Measurements from ENCODE around the gene ZCCHC8.
A peak's percentile ranks its signal among the peaks of the same experiment; 100 is the strongest.
"Not testable (repeated sequence)": the region's sequence is repeated elsewhere in the genome, so short reads cannot be mapped to it uniquely, and the experiment has no call there.

ZCCHC8 gene

DNA sequence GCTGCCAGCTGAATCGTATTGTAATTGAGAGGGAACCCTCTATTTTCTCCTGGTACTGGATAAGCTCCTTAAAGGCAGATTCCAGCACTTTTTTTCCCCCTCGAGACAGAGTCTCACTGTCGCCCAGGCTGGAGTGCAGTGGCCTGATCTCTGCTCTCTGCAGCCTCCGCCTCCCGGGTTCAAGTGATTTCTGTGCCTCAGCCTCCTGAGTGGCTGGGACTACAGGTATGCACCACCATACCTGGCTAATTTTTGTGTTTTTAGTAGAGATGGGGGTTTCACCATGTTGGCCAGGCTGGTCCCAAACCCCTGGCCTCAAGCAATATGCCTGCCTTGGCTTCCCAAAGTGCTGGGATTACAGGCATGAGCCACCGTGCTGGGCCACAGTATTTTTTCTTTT, 30.9 kb downstream of the ZCCHC8 start:
- DNase-seq = not testable (repeated sequence)

DNA sequence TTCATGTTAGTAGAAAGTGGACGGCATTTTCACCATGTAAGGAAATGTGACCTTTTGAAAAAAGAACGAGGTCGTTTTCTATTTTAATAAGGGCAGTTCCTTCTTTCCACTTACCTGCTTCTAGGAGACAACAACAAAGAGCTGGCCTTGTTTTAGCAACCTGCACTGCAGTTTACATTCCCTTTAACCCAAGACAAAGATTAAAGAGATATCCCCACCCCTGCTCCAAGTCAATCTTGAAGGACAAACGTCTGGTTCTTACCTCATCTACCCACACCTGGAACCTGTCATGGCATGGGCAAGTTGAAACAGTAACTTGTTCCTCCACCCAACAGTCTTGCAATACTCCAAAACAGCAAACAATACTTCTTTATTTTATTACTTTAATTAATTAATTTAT, 32.7 kb downstream of the ZCCHC8 start:
- no peak for DNase-seq

- DNase-seq = not testable (repeated sequence)
Measured at GRCh38 chr12:122464317-122465042, 36.3 kb downstream of the ZCCHC8 start.

GRCh38 chr12:122460641-122461040, 40.1 kb downstream of the ZCCHC8 start:
- DNase-seq = no peak

- DNase-seq = no peak
Measured at GRCh38 chr12:122460061-122460460, 40.7 kb downstream of the ZCCHC8 start.

- DNase-seq = no peak
Measured at GRCh38 chr12:122459211-122459610, 41.5 kb downstream of the ZCCHC8 start.

DNA sequence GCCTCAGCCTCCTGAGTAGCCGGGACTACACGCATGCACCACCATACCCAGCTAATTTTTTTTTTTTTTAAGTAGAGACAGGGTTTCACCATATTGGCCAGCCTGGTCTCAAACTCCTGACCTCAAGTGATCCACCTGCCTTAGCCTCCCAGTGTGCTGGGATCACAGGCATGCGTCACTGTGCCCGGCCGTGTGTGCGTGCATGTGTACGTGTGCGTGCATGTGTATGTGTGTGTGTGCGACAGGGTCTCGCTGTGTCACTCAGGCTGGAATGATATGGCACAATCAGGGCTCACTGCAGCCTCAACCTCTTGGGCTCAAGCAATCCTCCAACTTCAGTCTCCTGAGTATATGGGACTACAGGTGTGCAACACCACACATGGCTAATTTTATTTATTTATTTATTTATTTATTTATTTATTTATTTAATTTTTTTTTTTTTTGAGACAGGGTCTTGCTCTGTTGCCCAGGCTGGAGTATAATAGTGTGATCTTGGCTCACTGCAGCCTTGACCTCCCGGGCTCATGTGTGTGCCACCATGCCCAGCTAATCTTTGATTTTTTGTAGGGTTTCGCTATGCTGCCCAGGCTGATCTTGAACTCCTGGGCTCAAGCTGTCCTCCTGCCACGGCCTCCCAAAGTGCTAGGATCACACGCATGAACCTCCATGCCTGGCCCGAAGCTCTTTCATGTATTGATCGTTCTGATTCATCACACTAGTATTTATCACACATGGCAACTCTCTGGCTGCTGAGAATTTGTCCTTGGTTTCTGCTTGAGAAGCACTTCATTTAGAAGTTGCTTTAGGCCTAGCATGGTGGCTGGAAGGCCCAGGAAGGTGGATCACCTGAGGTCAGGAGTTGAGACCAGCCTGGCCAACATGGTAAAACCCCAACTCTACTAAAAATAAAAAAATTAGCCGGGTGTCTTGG, 42.4 kb downstream of the ZCCHC8 start:
- DNase-seq = no peak

DNA sequence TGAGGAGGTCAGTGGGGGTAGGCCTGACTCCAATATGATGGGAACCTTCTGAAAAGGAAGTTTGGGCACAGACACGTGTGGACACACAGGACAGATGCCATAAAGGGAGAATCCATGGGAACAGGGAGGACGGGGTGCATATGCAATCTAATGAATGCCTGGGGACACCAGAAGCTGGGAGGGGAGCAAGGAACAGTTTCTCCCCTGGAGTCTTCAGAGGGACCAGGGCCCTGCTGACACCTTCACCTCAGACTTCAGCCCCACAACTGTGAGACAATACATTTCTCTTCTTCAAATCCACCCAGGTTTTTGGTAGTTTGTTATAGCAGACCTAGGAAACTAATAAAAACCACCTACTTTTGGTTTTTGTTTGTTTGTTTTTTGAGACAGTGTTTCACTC, 43.1 kb downstream of the ZCCHC8 start:
- no peak for DNase-seq

- no peak for DNase-seq
Measured at GRCh38 chr12:122454739-122455138, 46.0 kb downstream of the ZCCHC8 start.

DNA sequence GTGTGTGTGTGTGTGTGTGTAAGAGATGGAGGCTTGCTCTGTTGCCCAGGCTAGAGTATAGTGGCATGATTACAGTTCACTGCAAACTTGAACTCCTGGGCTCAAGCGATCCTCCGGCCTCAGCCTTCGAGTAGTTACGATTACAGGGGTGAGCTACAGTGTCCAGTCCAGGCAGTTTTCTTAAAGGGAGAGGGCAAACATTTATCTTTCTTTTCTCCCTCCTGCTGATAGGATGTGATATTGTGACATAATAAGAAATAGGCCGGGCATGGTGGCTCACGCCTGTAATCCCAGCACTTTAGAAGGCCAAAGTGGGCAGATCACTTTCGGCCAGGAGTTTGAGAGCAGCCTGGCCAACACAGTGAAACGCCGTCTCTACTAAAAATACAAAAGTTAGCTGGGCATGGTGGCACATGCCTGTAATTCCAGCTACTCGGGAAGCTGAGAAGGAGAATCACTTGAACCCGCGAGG, 46.4 kb downstream of the ZCCHC8 start:
- no peak for DNase-seq

DNA sequence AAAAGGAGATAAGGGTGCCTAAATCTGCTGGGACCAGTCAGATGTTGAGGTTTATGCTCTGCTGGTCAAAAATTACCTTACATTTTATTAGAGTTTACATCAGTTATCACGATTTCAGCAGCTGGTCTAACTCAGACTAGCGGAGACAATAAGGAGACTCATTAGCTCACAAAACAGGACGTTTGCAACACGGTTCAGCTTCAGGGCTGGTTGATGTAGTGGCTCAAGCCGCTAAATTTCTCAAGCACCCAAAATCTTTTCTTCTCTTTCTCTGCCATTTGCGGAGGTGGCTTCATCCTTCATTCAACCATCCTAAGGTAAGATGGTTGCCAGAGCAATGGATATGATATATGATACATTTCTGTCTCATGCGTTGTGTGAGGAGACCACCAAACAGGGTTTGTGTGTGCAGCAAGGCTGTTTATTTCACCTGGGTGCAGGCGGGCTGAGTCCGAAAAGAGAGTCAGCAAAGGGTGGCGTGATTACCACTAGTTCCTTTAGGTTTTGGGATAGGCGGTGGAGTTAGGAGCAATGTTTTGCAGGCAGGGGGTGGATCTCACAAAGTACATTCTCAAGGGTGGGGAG, 47.9 kb downstream of the ZCCHC8 start:
- no peak for DNase-seq

GRCh38 chr12:122449317-122449716, 51.4 kb downstream of the ZCCHC8 start:
- peak; percentile 9 for DNase-seq

- not testable (repeated sequence) for DNase-seq
Measured at GRCh38 chr12:122447825-122448224, 52.9 kb downstream of the ZCCHC8 start.

DNA sequence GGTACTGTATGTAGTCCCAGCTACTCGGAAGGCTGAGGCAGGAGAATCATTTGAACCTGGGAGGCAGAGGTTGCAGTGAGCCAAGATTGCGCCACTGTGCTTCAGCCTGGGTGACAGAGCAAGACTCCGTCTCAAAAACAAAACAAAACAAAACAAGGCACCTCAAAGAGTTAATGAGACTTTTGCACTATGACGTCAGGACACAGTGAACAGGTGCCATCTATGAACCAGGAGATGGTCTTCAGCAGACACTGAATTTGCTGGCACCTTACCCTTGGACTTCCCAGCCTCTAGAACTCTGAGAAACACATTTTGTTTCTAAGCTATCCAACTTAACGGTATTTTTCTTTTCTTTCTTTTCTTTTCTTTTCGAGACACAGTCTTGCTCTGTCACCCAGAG, 54.3 kb downstream of the ZCCHC8 start:
- not testable (repeated sequence) for DNase-seq

- DNase-seq = not testable (repeated sequence)
Measured at GRCh38 chr12:122444071-122444470, 56.7 kb downstream of the ZCCHC8 start.

DNA sequence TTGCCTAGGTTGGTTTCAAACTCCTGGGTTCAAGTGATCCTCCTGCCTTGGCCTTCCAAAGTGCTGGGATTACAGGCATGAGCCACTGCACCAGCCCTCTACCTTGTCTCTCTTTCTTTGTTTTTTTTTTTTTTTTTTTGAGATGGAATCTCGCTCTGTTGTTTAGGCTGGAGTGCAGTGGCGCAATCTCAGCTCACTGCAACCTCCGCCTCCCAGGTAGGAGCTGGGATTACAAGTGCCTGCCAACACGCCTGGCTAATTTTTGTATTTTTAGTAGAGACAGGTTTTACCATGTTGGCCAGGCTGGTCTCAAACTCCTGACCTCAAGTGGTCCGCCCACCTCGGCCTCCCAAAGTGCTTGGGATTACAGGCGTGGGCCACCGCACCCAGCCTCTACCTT, 61.9 kb downstream of the ZCCHC8 start:
- DNase-seq = not testable (repeated sequence)

- DNase-seq = no peak
Measured at GRCh38 chr12:122437656-122438121, 63.0 kb downstream of the ZCCHC8 start.

DNA sequence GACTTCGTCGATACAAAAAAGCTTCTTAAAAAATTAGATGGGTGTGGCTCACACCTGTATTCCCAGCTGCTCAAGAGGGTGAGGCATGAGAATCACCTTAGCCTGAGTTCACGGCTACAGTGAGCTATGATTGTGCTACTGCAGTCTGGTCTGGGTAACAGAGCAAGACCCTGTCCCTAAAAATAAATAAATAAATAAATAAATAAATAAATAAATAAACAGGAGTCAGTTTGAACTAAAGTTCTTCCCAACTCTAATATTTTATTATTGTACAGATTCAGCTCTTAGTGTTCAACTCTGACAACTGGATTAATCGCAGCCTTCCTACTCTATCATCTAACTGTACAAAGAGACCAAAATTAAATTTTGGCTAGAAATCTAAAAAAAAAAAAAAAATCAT, 65.5 kb downstream of the ZCCHC8 start:
- no peak for DNase-seq

DNA sequence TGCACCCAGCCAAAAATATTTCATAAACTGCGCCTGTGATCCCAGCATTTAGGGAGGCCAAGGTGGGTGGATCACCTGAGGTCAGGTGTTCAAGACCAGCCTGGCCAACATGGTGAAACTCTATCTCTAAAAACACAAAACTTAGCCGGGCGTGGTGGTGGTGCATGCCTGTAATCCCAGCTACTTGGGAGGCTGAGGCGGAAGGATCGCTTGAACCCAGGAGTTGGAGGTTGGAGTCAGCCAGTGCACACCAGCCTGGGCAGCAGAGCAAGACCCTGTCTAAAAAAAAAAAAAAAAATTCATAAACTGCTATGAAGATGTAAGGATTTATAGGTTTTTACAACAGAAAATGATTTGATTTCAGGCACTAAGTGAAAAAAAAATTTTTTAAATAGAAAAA, 71.7 kb downstream of the ZCCHC8 start:
- not testable (repeated sequence) for DNase-seq

- DNase-seq = no peak
Measured at GRCh38 chr12:122427403-122427802, 73.3 kb downstream of the ZCCHC8 start.

DNA sequence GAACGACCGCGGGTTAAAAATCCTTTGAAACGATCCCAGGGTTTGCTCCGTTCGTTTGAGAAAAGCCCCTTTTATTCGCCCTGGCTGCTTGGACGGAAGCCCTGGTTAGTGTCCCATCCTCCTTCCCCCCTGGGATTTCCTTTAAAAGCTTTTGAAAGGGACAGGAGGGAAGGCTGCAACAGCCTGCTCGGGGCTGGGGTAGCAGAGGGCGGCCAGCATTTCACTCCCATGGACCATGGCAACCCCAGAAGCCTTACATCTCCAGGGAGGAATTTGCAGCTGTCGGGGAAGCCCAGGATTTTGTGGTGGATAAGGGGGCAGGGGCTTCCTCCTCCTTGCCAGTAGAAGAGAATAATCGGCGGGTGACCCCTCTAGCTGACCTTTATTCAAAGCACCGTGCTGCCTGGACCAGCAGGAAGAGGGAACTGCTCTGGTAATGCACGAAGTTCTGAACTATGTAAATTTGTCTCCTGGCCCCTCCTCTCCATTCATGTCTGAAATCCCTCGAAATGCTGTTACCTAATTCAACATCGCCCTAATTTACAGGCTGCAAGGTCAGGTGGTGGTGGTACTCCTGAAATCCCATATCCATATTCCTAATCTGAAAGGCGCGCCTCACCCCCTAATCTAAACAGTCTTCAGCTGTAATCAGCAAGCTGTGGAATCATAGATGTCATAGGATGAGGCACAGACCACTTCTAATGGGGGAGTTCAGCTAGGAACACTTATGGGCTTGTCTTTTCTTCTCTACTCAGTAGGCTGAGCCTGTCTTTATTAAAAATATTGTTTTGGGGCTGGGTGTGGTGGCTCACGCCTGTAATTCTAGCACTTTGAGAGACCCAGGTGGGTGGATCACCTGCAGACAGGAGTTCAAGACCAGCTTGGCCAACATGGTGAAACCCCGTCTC, 77.2 kb downstream of the ZCCHC8 start:
- no peak for DNase-seq

DNA sequence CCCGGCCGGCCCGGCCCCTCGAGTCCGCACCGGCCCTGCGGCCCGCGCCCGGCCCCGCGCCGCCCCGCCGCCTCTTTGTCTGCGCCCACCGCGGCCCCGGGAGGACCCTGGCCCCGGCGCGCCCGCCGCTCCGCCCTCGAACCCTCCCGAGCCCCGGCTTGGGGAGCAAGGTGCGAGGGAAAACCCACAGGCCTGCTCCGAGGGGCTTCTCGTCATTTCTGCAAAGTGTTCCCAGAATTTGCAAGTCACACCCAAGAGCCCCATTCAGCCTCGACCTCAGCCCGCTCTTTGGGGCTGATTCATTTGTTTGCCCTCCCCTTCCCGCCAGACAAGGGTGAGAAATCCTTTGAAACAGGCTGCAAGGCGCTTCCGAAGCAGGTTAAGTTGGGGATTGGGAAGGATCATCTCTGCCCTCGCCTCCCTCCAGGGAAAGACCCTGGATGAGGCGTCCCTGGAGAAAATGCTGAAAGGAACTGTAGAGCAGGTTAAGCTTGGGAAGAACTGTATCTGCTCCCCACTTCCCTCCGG, 77.9 kb downstream of the ZCCHC8 start:
- peak; percentile 53 for DNase-seq

Measured in stimulated activated CD4-positive, alpha-beta T cell treated with anti-CD3 and anti-CD28 coated beads, Interleukin-4, amount 100 ng/mL, for 24 hours (primary cell).